ENCODE results near the gene CAMKMT.

Gene CAMKMT

DNA sequence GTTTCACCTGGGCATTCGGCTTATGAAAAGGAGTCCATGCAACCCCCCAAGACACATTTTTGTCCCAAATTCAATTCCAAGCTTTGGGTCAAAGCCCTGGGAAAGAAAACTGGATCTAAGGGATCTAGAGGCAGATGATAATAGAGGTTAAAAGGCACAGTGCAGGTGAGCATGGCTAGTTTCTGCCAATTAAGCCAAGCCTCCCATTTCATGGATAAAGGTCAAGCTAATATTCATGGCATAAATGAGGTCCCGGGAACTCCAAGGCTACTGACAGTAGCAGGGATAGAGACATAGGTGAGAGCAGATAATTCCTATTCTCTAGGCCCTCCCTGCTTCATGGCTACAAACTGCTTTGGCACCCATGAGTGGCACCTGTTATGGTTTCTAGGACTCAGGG is 83.1 kb downstream of the CAMKMT start:
- DNase-seq (ENCODE audit: low read depth in 2 of 2), result no peak

GRCh38 chr2:44448860-44449527 is 87.2 kb downstream of the CAMKMT start:
- DNase-seq (ENCODE audit: low read depth in 2 of 2), result no peak

GRCh38 chr2:44450082-44450481 is 88.3 kb downstream of the CAMKMT start:
- no peak for DNase-seq (ENCODE audit: low read depth in 2 of 2)

DNA sequence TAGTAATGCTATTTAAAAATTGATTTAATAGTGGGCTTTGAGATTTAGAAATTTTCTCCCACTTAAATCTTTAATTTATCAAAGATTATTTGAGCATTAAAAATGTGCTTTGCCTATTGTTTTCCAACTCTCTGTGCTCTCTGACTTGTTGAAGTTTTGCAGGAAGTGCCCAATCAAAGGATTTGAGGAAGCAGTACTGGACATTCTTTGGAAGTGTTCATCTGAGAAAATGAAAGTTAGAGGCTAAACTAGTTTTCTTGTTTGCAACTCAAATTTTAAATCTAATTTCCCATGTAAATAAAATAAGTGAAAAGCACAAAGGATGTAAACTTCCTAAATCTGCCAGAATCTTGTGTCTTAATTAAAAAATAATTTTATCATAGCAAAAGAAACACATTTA is 89.1 kb downstream of the CAMKMT start:
- DNase-seq (ENCODE audit: low read depth in 2 of 2), result no peak

DNA sequence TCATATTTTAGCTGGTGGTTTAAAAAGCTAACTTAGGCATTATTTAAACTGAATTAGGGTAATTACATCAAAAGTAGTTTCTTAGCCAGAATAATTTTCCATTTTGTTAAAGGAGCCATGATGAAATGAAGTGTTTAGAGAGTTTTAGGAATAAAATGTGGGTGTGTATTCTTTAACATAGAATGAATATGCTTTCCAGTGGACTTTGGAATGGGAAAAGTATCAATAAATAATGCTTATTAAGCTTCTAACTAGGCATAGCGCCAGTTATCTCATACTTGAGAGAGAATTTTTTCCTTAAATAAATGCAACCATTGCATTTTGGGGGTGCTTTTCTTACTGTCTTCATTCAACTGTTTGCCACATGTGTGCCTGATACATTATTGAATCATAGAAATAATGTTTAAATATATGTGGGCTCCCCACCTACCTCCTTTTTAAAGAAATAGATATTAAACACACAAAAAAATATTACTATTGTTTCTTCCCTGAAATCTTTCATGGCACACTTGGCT is 90.4 kb downstream of the CAMKMT start:
- DNase-seq (ENCODE audit: low read depth in 2 of 2), result no peak

DNA sequence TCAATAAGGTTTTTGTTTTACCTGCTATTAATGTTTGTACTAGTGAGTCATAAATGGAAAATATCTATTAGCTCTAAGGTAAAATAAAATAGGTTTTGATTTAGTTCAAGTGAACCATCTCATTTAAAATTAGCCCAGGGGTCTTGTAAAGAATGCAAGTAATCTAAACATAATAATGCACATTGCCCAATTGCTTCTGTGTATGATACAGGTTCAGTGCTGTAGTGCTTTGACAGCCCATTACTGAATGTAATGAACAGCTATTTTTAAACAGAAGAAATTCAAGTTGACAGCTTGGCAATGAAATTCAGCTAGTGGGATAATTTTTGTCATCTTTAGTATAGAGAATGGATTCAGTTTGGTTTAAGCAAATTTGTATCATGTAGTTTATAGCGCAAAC is 91.5 kb downstream of the CAMKMT start:
- DNase-seq (ENCODE audit: low read depth in 2 of 2), result no peak

DNA sequence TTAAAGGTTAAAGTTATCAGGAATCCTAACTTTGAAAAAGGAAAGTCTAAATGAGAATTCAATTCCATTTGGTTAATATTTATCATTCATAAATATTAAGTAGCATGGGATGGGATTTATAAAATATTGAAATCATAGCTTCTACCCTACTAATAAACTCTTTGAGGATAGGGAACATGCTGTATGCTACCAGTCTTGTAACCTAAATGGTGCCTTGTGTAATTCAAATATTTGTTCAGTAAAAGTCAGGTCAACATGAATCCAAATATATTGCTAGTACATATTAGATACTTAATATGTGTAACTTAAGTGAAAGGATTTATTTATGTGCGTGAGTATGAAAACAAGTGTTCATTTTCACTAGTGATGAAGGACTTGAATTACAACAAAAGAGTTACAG is 94.1 kb downstream of the CAMKMT start:
- DNase-seq (ENCODE audit: low read depth in 2 of 2), result no peak

DNA sequence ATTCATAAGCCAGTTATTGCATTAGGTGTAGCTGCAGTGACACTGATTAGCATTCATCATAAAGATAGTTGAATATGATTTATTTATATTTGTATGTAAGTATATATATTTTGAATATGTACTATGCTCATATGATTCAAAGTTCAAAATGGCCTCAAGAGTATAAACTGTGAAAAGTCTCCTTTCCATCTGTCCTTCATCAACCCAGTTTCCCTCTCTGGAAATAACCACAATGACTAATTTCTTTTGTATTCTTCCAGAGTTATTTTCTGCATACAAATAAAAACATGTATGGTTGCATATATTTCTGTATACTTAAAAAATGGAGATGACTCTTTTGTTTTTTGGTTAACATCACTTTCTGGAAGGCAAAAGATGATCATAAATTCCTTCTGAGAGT is 95.2 kb downstream of the CAMKMT start:
- no peak for DNase-seq (ENCODE audit: low read depth in 2 of 2)

DNA sequence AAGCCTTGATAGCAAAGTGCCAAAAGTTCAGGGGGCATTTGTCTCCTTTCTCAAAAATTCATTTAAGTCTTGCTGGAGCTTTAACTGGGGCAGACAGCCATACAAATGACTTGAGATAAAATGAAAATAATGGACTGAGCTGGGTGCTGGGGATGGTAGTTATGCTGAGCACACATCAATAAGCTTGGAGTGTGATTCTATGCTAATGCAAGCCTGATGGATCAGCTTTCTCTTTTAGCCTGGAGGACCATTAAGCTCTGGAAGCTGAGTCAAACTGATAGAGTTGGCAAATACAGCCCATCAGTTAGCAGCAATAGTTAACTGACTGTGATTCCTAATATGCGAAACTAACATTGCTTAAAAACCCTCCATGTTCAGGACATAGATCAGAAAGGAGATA is 98.0 kb downstream of the CAMKMT start:
- DNase-seq (ENCODE audit: low read depth in 2 of 2), result no peak

- DNase-seq (ENCODE audit: low read depth in 2 of 2), result no peak
Observed at GRCh38 chr2:44462934-44463849, 101.4 kb downstream of the CAMKMT start.

GRCh38 chr2:44464437-44464836 is 102.7 kb downstream of the CAMKMT start:
- no peak for DNase-seq (ENCODE audit: low read depth in 2 of 2)

GRCh38 chr2:44470151-44470550 is 108.4 kb downstream of the CAMKMT start:
- DNase-seq (ENCODE audit: low read depth in 2 of 2), result no peak

- DNase-seq (ENCODE audit: low read depth in 2 of 2), result no peak
Observed at GRCh38 chr2:44477657-44478414, 116.1 kb downstream of the CAMKMT start.

- DNase-seq (ENCODE audit: low read depth in 2 of 2), result peak in 1 of 2 donors; percentile 12
Observed at GRCh38 chr2:44479127-44479887, 117.6 kb downstream of the CAMKMT start.

GRCh38 chr2:44480068-44480467 is 118.3 kb downstream of the CAMKMT start:
- no peak for DNase-seq (ENCODE audit: low read depth in 2 of 2)

DNA sequence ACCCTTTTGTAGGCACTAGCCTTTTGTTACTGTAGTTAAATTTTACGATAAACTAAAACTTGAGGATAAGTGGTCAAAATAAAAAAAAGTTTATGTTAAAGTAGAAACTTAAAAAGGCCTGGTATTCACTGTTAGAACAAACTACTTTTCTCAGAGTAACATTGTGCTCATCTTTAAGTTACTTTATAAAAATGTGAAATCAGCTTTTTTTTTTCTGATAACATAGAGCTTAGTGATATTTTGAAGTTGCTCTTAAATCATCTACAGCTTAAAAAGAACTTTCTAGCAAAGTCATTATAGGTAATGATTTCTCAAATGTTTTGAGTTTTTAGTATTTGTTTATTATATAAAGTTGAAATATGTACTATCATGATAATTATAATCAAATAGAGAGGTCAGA is 125.3 kb downstream of the CAMKMT start:
- DNase-seq (ENCODE audit: low read depth in 2 of 2), result no peak

DNA sequence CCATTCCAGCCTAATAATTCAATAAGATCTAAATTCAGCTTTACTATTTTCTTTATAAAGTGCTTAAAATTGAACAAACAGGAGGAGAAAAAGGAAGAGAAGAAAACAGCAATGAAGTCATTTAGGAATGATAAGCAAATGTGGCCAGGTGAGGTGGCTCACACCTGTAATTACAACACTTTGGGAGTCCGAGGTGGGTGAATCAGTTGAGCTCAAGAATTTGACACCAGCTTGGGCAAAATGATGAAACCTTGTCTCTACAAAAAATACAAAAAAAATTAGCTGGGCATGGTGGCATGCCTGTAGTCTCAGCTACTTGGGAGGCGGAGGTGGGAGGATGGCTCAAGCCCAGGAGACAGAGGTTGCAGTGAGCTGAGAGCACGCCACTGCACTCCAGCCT is 129.0 kb downstream of the CAMKMT start:
- DNase-seq (ENCODE audit: low read depth in 2 of 2), result no peak

- no peak for DNase-seq (ENCODE audit: low read depth in 2 of 2)
Observed at GRCh38 chr2:44494006-44494405, 132.3 kb downstream of the CAMKMT start.

- DNase-seq (ENCODE audit: low read depth in 2 of 2), result no peak
Observed at GRCh38 chr2:44495035-44495434, 133.3 kb downstream of the CAMKMT start.

DNA sequence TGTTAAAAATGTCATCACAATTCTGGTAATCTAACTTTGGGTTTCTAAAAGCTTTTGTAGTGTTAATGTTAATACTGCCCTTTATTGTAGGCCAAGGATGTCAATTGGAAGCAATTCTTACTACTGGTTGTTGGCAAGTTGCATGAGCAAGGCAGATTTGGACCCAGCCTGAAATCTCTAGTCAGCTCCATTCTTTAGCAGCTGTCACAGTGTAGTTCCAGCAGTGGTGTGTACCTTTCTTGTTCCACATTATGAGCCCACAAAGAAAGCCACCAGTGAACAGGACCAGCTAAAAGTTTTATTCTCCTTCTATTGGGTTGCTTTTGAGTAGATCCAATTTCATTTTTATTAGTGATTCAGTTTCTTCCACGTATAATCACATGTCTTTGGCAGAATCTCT is 133.8 kb downstream of the CAMKMT start:
- no peak for DNase-seq (ENCODE audit: low read depth in 2 of 2)

- no peak for DNase-seq (ENCODE audit: low read depth in 2 of 2)
Observed at GRCh38 chr2:44496130-44496529, 134.4 kb downstream of the CAMKMT start.

DNA sequence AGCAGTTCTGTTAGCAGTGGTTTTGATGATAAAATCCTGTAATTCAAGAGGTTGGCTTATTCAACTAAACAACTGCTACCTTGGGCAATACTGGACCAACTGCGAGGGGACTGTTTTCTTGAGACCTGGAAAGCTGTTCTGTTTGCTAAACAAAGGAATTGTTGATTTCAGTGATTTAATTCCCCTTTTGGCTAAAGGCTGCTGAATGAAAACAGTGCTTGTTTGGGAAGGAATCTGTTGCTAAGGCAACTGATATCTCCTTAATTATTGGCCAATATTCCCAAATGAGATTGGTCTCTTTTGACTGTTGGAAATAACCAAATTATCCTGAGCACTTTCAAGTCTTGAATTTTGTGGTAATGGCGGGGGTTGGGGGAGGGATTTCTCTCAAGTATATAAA is 136.8 kb downstream of the CAMKMT start:
- no peak for DNase-seq (ENCODE audit: low read depth in 2 of 2)

All from stimulated activated CD8-positive, alpha-beta memory T cell treated with anti-CD3 and anti-CD28 coated beads, Interleukin-7, amount 100 ng/mL, for 4 hours (primary cell).